H1 (cell line): ENCODE measurements around the gene HIPK2. TPM values are rescaled to one million over a fixed set of nuclear protein-coding genes. Genes with fewer than 3 reads are reported as not detected.

Experiments
- KDM5A ChIP-seq: fragments of 200-600 bp; IDR thresholded peaks from 2 replicates; pipeline ENCODE4 v1.7.1; 2012; ENCODE audit warnings: mild to moderate bottlenecking, low read length, inconsistent platforms, mixed read lengths
- SIN3A ChIP-seq, 2 experiments: IDR thresholded peaks in 1 of 2; conservative IDR thresholded peaks in 1 of 2; 2 replicates each; pipeline ENCODE4 v1.6.1; 2011 to 2012; ENCODE audit warnings: low read length in 2 of 2, improper control_type of control experiment in 1 of 2, low read depth in 1 of 2, mild to moderate bottlenecking in 1 of 2
- polyA plus RNA-seq, 7 experiments: library from polyadenylated mRNA; depleted of rRNA in 3 of 7; stranded (reverse) in 5 of 7; unstranded in 2 of 7; fragments of >200 nt in 5 of 7; fragments of 200-250 nt in 2 of 7; gene quantifications; 1 replicate in 5 of 7; 2 replicates in 1 of 7; 4 replicates in 1 of 7; pipeline versions ENCODE4 v1.2.1 to v1.2.3, GENCODE V29; 2011 to 2013; ENCODE audit warnings: missing spikeins in 2 of 7, mixed read lengths in 2 of 7
- total RNA-seq: library from RNA; stranded (reverse); fragmentation: NEBNext Ultra II Directional; extraction: Animal tissue kit (Norgen Biotek cat#: 25700); gene quantifications from 2 replicates; pipeline ENCODE4 v1.2.1, GENCODE V29; 2021

The HIPK2 gene
- total and polyA plus RNA-seq, 2 of the 8 experiments (the other 6 are each of a cell fraction or from before 2014, with no cell fraction given): 8.3 to 24.3 TPM

DNA sequence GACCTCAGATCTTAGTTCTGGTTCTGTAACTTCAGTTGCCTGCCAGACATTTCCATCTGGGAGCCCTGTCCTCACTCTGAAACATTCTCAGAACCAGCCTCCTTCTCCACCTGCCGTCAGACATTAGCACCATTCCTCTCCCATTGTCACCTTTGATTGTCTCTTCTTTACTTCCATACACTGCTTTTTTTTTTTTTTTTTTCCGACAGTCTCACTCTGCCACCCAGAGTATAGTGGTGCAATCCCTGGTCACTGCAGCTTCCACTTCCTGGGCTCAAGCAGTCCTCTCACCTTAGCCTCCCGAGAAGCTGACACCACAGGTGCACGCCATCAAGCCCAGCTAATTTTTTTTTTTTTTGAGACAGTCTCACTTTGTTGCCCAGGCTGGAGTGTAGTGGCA is 21.1 kb upstream of the HIPK2 start (continued):
- no peak for TF ChIP-seq SIN3A (conservative IDR thresholded peaks at IDR 0.05 in 1 of 2, IDR thresholded peaks at IDR 0.05 in 1 of 2; ENCODE audit: low read depth in 1 of 2, low read length in 2 of 2)
- TF ChIP-seq KDM5A: no peak
